GM12801 (cell line): ENCODE data around the gene AQR.

ENCODE experiments used
- CTCF ChIP-seq: IDR thresholded peaks from one replicate; pipeline ENCODE4 v1.5.1; 2011; ENCODE audit warnings: control low read depth; ENCODE audit not compliant: insufficient read length; ENCODE audit errors: extremely low read depth

The AQR gene

GRCh38 chr15:34986326-34986725, 16.8 kb upstream of the AQR start:
- TF ChIP-seq CTCF = no peak

GRCh38 chr15:34984889-34985630, 15.5 kb upstream of the AQR start:
- TF ChIP-seq CTCF = no peak

GRCh38 chr15:34976743-34977142, 7.2 kb upstream of the AQR start:
- no peak for TF ChIP-seq CTCF

GRCh38 chr15:34976073-34976472, 6.5 kb upstream of the AQR start:
- no peak for TF ChIP-seq CTCF

GRCh38 chr15:34973512-34973911, 4.0 kb upstream of the AQR start:
- TF ChIP-seq CTCF = no peak

- no peak for TF ChIP-seq CTCF
Measured at GRCh38 chr15:34964277-34964676, 5.3 kb downstream of the AQR start.

GRCh38 chr15:34953851-34954250, 15.7 kb downstream of the AQR start:
- no peak for TF ChIP-seq CTCF
